OCI-LY3 (cell line): ENCODE results near the gene CSNK1A1.

Experiments used
- H2AFZ ChIP-seq: fragments of 200-600, 300-600 bp; shearing (Covaris generic); 2 replicates; pipeline ENCODE4 v1.6.0; 2014; ENCODE audit warnings: antibody characterized with exemption, low read depth, low read length
- H3K27ac ChIP-seq: fragments of 200-600, 300-600 bp; sonication (generic); 2 replicates; pipeline ENCODE4 v1.5.1; 2014; ENCODE audit warnings: mild to moderate bottlenecking, low read length, moderate library complexity, mixed read lengths
- H3K27me3 ChIP-seq: fragments of 200-600, 300-600 bp; sonication (generic); 2 replicates; pipeline ENCODE4 v1.6.1; 2014; ENCODE audit warnings: low read depth, low read length, mixed read lengths
- H3K36me3 ChIP-seq: fragments of 200-600, 300-600 bp; sonication (generic); replicated peaks from 2 replicates; pipeline ENCODE3; 2014; ENCODE audit warnings: low read depth, low read length, mixed read lengths
- H3K4me1 ChIP-seq: fragments of 300-600, 200-600 bp; sonication (generic); 2 replicates; pipeline ENCODE4 v1.6.1; 2014; ENCODE audit warnings: low read length, mixed read lengths
- H3K4me2 ChIP-seq: fragments of 200-600, 300-600 bp; sonication (generic); 2 replicates; pipeline ENCODE4 v1.6.1; 2014; ENCODE audit warnings: low read length, mixed read lengths
- H3K4me3 ChIP-seq: fragments of 300-600, 200-600 bp; sonication (generic); 2 replicates; pipeline ENCODE4 v1.5.1; 2014; ENCODE audit warnings: antibody characterized with exemption, mild to moderate bottlenecking, low read length, moderate library complexity
- H3K79me2 ChIP-seq: fragments of 300-600, 200-600 bp; shearing (Covaris generic); 2 replicates; pipeline ENCODE4 v1.6.1; 2014; ENCODE audit warnings: mild to moderate bottlenecking, low read length, mixed read lengths
- H3K9ac ChIP-seq: fragments of 300-600, 200-600 bp; shearing (Covaris generic); 2 replicates; pipeline ENCODE4 v1.6.0; 2014; ENCODE audit warnings: mild to moderate bottlenecking, low read length, moderate library complexity
- H3K9me3 ChIP-seq: fragments of 200-600, 300-600 bp; shearing (Covaris generic); 2 replicates; pipeline ENCODE4 v1.6.1; 2014; ENCODE audit warnings: low read length, mixed read lengths; ENCODE audit not compliant: insufficient read depth
- H4K20me1 ChIP-seq: fragments of 200-600, 300-600 bp; sonication (generic); 2 replicates; pipeline ENCODE4 v1.6.1; 2016; ENCODE audit warnings: low read length, mixed read lengths; ENCODE audit not compliant: insufficient read depth
- CTCF ChIP-seq: fragments of 200-600, 300-600 bp; sonication (generic); IDR thresholded peaks from 2 replicates; pipeline ENCODE4 v1.5.1; 2014; ENCODE audit warnings: antibody characterized with exemption, low read length, low read depth
- EZH2phosphoT487 ChIP-seq: fragments of 200-600 bp; shearing (Covaris generic); IDR thresholded peaks from 2 replicates; pipeline ENCODE4 v1.6.1; 2018; ENCODE audit warnings: antibody characterized with exemption, mixed run types, low read depth

The CSNK1A1 gene

GRCh38 chr5:149489605-149490037, 61.6 kb downstream of the CSNK1A1 start:
- Histone ChIP-seq H3K9ac (no peak overlapping the region), H3K9me3 (no peaks in the 10 kb centered on the region), H3K4me1 (no peaks in the 10 kb centered on the region), H4K20me1 (no peaks in the 10 kb centered on the region), H3K27me3 (no peaks in the 10 kb centered on the region), H3K4me3 (no peak overlapping the region), H3K36me3 (peaks cover 4% of the 10 kb centered on the region), H3K4me2 (no peak overlapping the region), H3K27ac (no peak overlapping the region), H2AFZ (no peak overlapping the region), H3K79me2 (no peaks in the 10 kb centered on the region)
- no peak for TF ChIP-seq EZH2phosphoT487
- TF ChIP-seq CTCF = no peak

GRCh38 chr5:149488645-149489306, 62.5 kb downstream of the CSNK1A1 start:
- Histone ChIP-seq H3K4me1 (no peaks in the 10 kb centered on the region), H3K79me2 (no peaks in the 10 kb centered on the region), H4K20me1 (no peaks in the 10 kb centered on the region), H2AFZ (no peak overlapping the region), H3K9me3 (no peaks in the 10 kb centered on the region), H3K27me3 (no peaks in the 10 kb centered on the region), H3K36me3 (peaks cover 4% of the 10 kb centered on the region), H3K4me2 (no peak overlapping the region), H3K9ac (no peak overlapping the region), H3K4me3 (no peak overlapping the region), H3K27ac (no peak overlapping the region)
- TF ChIP-seq CTCF (no peak), EZH2phosphoT487 (no peak)

GRCh38 chr5:149487672-149488071, 63.6 kb downstream of the CSNK1A1 start:
- no peak overlapping the region for H3K4me2 ChIP-seq
- H3K36me3 ChIP-seq = no peaks in the 10 kb centered on the region
- no peaks in the 10 kb centered on the region for H3K79me2 ChIP-seq
- no peak overlapping the region for H3K27ac ChIP-seq
- H3K27me3 ChIP-seq = no peaks in the 10 kb centered on the region
- no peaks in the 10 kb centered on the region for H4K20me1 ChIP-seq
- H3K9me3 ChIP-seq = no peaks in the 10 kb centered on the region
- H3K4me1 ChIP-seq = no peaks in the 10 kb centered on the region
- H3K4me3 ChIP-seq = no peak overlapping the region
- H3K9ac ChIP-seq = no peak overlapping the region
- H2AFZ ChIP-seq = no peak overlapping the region
- TF ChIP-seq CTCF = no peak
- TF ChIP-seq EZH2phosphoT487 = no peak

GRCh38 chr5:149486726-149487635, 64.3 kb downstream of the CSNK1A1 start:
- no peaks in the 10 kb centered on the region for H3K79me2 ChIP-seq
- H3K9ac ChIP-seq = no peak overlapping the region
- no peak overlapping the region for H2AFZ ChIP-seq
- TF ChIP-seq CTCF (no peak), EZH2phosphoT487 (no peak)
- H3K4me3 ChIP-seq = no peak overlapping the region
- no peaks in the 10 kb centered on the region for H3K4me1 ChIP-seq
- H3K9me3 ChIP-seq = no peaks in the 10 kb centered on the region
- H3K4me2 ChIP-seq = no peak overlapping the region
- H3K27me3 ChIP-seq = no peaks in the 10 kb centered on the region
- H4K20me1 ChIP-seq = no peaks in the 10 kb centered on the region
- H3K27ac ChIP-seq = no peak overlapping the region
- no peaks in the 10 kb centered on the region for H3K36me3 ChIP-seq
